GM21786 (cell line): ENCODE measurements around the gene CEP250.
"Not testable (repeated sequence)": the region's sequence is repeated elsewhere in the genome, so short reads cannot be mapped to it uniquely, and the experiment has no call there.

Experiments used
- ATAC-seq: cut with Tn5 transposase; IDR thresholded peaks from one replicate; pipeline ENCODE4 v1.9.1; 2021; ENCODE audit not compliant: unreplicated experiment

Gene CEP250

DNA sequence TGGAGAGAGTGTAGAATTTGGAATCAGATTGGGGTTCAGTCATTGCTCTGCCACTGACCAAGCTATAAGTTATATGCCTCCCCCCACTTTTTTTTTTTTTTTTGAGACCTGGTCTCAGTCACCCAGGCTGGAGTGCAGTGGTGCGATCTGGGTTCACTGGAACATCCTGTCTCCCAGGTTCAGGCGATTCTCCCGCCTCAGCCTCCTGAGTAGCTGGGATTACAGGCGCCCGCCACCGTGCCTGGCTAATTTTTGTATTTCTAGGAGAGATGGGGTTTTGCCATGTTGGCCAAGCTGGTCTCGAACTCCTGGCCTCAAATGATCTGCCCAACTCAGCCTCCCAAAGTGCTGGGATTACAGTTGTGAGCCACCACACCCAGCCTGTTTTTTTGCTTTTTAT is 1.3 kb downstream of the CEP250 start:
- ATAC-seq, result not testable (repeated sequence)

- not testable (repeated sequence) for ATAC-seq
Measured at GRCh38 chr20:35457539-35457938, 2.1 kb downstream of the CEP250 start.

DNA sequence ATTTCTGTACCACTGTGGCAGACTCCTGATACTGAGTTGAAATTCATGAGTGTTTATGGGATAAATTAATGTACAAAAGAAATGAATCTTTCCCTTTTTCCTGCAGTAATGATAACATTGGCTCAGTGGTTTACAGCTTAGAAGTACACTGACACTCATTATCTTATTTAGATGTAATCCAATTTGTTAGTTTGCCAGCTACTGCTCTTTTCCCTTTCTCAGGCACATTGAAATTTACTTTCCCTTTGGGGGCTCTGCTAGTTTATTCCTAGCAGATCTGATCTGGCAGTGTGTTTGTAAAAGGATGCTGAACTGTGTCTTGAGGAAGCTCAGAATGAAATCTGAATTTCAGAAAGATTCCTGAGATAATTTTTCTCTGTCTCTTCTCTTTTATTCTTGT is 3.0 kb downstream of the CEP250 start:
- ATAC-seq, result no peak

GRCh38 chr20:35461620-35462019 is 6.2 kb downstream of the CEP250 start:
- no peak for ATAC-seq

GRCh38 chr20:35462351-35462750 is 7.0 kb downstream of the CEP250 start:
- ATAC-seq, result no peak

DNA sequence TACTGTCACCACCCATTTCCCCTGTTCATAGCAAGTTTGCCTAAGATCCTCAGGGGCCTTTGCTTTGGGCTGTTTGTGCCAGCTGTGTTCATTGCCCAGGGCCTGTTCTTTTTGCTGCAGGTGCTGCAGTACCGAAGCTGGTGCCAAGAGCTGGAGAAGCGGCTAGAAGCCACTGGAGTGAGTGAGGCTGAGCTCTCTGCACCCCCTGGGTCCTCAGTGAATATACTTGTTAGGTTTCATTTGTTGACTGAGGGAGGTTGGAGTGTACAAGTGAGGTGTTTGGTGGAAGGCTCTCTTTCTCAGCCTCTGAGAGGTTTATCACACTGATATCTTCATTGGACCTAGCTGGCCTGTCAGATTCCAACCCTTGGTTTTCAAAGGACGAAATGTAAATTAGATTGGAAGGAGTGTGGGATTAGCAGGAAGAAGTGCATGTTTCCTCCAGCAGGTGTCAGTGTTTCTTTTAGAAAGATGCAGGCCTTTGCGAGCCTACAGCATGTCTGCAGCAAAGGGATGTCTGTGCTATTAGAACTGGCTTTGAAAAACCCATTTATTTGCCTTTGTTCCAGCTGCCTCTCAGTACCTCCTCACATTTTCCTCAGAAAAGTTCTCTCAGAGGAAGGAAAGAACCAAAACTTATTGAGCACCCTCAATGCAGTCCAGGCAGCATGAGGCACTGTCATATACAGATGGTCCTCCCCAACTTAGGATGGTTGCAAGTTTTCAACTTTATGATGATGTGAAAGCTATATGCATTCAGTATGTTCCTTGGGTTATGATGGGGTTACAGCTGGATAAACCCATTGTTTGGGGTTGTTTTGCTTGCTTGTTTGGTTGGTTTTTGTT is 8.3 kb downstream of the CEP250 start:
- no peak for ATAC-seq

GRCh38 chr20:35465976-35466375 is 10.6 kb downstream of the CEP250 start:
- no peak for ATAC-seq

- no peak for ATAC-seq
Measured at GRCh38 chr20:35466856-35467255, 11.5 kb downstream of the CEP250 start.

DNA sequence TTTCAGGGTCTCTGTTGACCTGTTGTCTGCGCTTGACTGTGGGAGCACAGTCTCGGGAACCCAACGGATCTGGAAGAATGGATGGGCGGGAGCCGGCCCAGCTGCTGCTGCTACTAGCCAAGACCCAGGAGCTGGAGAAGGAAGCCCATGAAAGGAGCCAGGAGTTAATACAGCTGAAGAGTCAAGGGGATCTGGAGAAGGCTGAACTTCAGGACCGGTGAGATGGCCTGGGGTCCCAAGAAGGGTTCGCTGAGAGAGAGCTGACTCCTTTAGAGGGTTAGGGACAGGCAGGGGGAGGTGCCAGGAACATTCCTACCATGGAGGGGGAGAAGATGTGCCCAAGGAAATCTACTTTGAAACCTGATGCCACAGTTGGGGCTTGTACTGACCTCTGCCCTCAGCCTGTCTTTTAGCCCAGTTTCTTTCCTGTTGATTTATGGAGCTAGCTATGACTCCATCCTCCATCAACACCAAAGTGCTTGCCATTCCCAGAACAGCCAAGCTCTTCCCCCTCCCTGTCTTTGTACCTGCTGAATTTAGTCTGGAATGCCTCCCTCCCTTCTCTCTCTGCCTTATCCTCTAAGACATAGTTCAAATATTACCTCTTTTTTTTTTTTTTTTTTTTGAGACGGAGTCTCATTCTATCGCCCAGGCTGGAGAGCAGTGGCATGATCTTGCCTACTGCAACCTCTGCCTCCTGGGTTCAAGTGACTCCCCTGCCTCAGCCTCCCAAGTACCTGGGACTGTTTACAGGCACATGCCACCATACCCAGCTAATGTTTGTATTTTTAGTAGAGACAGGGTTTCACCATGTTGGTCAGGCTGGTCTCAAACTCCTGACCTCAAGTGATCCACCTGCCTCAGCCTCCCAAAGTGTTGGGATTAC is 12.2 kb downstream of the CEP250 start:
- ATAC-seq, result no peak

DNA sequence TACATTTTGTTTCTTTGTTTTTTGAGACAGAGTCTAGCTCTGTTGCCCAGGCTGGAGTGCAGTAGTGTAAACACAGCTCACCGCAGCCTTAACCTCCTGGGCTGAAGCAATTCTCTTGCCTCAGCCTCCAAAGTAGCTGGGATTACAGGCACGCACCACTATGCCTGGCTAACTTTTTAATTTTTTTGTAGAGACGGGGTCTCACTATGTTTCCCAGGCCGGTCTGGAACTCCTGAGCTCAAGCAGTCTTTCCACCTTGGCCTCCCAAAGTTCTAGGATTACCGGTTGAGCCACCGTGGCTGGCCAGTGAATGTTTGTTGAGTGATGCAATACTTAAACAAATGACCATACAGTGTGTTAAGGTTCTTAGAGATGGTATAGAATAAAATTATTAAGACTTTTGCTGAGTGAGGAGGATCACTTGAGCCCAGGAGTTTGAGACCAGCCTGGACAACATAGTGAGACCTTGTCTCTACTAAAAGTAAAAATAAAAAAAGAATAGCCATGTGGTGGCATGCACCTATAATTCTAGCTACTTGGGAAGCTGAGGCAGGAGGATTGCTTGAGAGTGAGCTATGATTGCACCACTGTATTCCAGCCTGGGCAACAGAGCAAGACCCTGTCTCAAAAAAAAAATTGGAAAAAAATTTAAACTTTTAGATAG is 13.4 kb downstream of the CEP250 start:
- no peak for ATAC-seq

GRCh38 chr20:35472209-35472608 is 16.8 kb downstream of the CEP250 start:
- no peak for ATAC-seq

DNA sequence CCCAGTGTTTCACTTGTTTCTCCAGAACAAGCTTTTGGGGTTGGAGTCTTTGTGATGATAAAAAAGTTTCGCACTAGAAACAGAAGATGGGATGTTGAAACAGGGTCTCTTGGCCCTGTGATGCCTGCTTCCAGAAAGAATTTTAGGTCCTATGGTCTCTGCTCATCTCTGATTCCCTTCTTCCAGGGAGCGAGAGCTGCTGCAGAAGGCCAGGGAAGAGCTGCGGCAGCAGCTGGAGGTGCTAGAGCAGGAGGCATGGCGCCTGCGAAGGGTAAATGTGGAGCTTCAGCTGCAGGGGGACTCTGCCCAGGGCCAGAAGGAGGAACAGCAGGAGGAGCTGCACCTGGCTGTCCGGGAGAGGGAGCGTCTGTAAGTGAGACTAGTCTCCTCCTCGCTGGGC is 18.3 kb downstream of the CEP250 start:
- ATAC-seq, result no peak

DNA sequence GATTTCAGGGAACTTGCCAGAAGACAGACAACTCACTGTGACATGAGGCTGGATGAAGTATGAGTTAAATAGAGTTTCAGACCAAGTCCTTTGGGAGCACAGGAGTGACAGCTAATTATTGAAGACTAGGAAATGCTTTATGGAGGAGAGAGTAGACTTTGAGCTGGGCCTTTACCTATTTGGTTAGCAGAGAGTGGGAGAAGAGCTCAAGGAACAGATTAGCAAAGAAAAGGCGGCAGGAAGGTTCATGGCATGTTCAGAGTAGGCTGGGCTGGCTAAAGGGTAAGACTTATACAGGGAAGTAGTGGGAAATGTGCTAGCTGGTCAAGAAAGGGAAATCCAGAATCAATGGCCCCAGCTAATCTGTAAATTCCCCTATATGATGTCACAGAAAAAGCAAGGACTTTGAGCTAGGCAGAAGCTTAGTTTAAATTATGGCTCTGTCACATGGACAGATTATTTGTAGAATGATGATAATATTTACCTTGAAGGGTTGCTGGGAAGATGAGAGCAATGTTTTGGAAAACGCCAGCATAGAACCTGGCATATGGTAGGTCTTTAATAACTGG is 19.0 kb downstream of the CEP250 start:
- no peak for ATAC-seq

DNA sequence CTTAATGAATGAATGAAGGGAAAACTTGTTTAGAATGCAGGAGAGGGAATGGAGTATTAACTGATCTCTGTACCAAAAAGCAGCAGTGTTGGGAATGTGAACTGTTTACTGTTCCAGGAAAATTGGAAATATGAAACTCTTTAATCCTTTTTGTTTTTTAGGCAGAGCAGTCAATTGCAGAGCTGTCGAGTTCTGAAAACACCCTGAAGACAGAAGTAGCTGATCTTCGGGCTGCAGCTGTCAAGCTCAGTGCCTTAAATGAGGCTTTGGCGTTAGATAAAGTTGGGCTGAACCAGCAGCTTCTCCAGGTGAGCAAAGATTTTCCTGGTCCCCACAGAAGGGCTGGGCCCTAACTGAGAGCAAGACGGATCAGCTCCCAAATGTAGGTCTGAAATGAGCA is 20.9 kb downstream of the CEP250 start:
- no peak for ATAC-seq

- no peak for ATAC-seq
Measured at GRCh38 chr20:35478804-35479472, 23.5 kb downstream of the CEP250 start.

DNA sequence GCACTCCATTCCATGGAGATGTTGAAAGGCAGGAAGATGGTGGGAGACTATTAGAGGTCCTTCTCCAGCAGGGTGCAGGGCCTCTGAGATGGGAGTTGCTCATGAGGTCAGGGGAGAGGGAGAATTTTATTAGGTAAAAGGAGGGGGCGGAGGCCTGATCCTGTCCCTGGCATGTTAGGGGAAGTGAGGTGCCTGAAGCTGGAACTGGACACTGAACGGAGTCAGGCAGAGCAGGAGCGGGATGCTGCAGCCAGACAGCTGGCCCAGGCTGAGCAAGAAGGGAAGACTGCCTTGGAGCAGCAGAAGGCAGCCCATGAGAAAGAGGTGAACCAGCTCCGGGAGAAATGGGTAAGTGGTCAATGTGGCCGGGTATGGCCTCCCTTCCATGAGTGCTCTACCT is 24.4 kb downstream of the CEP250 start:
- ATAC-seq, result no peak

DNA sequence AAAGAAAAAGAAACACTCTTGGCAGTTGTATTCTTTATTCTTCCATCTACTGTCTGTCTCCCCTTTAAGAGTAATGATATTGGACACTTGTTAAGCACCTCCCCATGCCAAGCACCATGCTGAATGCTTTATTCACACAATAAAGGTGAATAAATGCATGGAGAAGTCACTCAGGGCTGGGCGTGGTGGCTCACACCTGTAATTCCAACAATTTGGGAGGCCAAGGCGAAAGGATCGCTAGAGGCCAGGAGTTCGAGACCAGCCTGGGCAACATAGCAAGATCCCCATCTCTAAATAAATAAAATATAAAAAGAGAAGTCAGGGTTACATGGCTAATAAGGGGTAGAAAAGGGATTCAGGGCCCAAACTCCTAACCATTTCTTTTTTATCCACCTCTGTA is 32.1 kb downstream of the CEP250 start:
- no peak for ATAC-seq

DNA sequence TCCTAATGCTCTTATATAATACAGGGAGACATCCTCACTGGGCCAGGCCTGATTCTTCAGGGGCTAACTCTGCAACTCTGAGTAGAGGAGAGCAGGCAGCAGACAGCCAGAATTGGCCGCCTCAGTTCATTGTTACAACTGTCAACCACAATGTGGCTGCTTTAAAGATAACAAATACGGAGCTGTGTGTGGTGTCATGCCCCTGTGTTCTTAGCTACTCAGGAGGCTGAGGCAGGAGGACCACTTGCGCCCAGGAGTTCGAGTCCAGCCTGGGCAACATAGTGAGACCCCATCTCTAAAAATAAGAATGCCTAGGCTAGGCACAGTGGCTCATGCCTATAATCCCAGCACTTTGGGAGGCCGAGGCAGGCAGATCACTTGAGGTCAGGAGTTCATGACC is 34.3 kb downstream of the CEP250 start:
- ATAC-seq, result no peak

DNA sequence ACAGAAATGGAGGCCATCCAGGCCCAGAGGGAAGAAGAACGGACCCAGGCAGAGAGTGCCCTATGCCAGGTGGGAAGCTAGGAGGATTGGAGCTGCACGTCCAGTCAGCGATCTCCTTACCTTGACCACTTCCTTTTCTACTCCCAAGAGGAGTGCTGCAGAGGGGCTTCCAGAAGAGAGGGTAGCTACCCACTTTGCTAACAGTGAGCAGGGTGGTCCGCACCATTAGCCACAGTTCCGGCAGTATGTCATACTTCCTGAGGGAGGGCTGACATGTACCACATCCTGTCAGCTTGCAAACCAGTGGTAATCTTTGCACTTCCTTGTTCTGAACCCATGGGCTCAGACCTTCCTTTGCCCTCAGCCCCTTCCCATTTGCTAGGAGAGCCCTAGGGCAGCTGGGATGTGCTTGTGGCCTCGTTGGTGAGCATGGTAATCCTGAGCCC is 35.4 kb downstream of the CEP250 start:
- ATAC-seq, result peak; percentile 98

DNA sequence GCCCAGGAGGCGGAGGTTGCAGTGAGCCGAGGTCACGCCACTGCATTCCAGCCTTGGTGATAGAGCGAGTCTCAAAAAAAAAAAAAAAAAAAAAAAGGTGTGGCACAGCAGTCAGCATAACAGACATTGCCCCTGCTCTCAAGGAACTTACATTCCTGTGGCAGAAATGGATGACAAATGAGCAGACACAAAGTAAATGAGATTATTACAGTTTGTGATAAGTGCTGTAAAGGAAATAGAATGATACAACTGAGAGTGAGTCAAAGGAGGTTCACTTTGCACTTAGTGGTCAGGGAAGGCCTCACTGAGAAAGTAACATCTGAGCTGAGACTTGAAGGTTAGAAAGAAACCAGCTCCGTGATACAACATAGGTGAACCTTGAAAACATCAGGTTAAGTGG is 36.4 kb downstream of the CEP250 start:
- ATAC-seq, result no peak

- ATAC-seq, result no peak
Measured at GRCh38 chr20:35492352-35492751, 37.0 kb downstream of the CEP250 start.
